Liver (tissue), 3 donors: ENCODE measurements around the gene MOV10.

Experiments used
- CTCF ChIP-seq: fragments of 150-350 bp; IDR thresholded peaks from 2 replicates; pipeline ENCODE4 v1.5.1; 2017; ENCODE audit warnings: improper control_type of control experiment, low read depth, low read length; ENCODE audit not compliant: missing input control
- SP1 ChIP-seq: IDR thresholded peaks from 2 replicates; pipeline ENCODE4 v1.6.1; 2018; ENCODE audit warnings: antibody characterized with exemption, mild to moderate bottlenecking
- YY1 ChIP-seq: IDR thresholded peaks from 2 replicates; pipeline ENCODE4 v1.6.1; 2016; ENCODE audit warnings: antibody characterized with exemption, mild to moderate bottlenecking
- TF ChIP-seq, protein P1 (sequence below): IDR thresholded peaks from 2 replicates; pipeline ENCODE4 v1.6.1; 2016; ENCODE audit warnings: antibody characterized with exemption, mild to moderate bottlenecking
- donor health status: healthy.
- donor health status: healthy.

GRCh38 chr1:112693821-112694220 is 19.4 kb downstream of the MOV10 start:
- TF ChIP-seq CTCF (no peak), SP1 (no peak), YY1 (no peak)
- TF ChIP-seq, protein P1, sequence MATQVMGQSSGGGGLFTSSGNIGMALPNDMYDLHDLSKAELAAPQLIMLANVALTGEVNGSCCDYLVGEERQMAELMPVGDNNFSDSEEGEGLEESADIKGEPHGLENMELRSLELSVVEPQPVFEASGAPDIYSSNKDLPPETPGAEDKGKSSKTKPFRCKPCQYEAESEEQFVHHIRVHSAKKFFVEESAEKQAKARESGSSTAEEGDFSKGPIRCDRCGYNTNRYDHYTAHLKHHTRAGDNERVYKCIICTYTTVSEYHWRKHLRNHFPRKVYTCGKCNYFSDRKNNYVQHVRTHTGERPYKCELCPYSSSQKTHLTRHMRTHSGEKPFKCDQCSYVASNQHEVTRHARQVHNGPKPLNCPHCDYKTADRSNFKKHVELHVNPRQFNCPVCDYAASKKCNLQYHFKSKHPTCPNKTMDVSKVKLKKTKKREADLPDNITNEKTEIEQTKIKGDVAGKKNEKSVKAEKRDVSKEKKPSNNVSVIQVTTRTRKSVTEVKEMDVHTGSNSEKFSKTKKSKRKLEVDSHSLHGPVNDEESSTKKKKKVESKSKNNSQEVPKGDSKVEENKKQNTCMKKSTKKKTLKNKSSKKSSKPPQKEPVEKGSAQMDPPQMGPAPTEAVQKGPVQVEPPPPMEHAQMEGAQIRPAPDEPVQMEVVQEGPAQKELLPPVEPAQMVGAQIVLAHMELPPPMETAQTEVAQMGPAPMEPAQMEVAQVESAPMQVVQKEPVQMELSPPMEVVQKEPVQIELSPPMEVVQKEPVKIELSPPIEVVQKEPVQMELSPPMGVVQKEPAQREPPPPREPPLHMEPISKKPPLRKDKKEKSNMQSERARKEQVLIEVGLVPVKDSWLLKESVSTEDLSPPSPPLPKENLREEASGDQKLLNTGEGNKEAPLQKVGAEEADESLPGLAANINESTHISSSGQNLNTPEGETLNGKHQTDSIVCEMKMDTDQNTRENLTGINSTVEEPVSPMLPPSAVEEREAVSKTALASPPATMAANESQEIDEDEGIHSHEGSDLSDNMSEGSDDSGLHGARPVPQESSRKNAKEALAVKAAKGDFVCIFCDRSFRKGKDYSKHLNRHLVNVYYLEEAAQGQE, result no peak
